HepG2 (cell line): ENCODE results near the gene MOAP1. TPM values are rescaled to one million over a fixed set of nuclear protein-coding genes. Genes with fewer than 3 reads are reported as not detected.

Experiments
- ATAC-seq: fragments of 200-7000 bp; cut with Tn5 transposase; 3 replicates; pipeline ENCODE4 v1.9.1; 2020; ENCODE audit warnings: mild to moderate bottlenecking, moderate library complexity
- BruUV-seq: library from RNA; stranded (reverse); fragments of 400-500 nt; replicated peaks from 2 replicates; lab custom pipeline; 2021; lab: Mats Ljungman, UMichigan
- CTCF ChIA-PET: fragments of 300-600 bp; formaldehyde crosslinking; extraction: SDS; loops from one replicate; lab custom pipeline; 2021; ENCODE audit warnings: low total read pairs, inconsistent platforms, low intra/inter-chr PET ratio; lab: Yijun Ruan, JAX
- POLR2A ChIA-PET: fragments of 350-600 bp; sonication (Branson Sonifier 250); formaldehyde crosslinking; loops from one replicate; lab custom pipeline; 2020; ENCODE audit warnings: antibody characterized with exemption, inconsistent platforms; lab: Yijun Ruan, JAX
- DNase-seq: peaks from one replicate; pipeline ENCODE4 v3.0.0-alpha.2; 2015; ENCODE audit warnings: low spot score
- FAIRE-seq: peaks from 3 replicates; lab custom pipeline; 2011; peaks lifted over from hg19 to GRCh38; lab: Jason Lieb, UNC
- H2AFZ ChIP-seq: one replicate; pipeline ENCODE4 v1.6.1; 2011; ENCODE audit warnings: low read length, inconsistent platforms
- H3K27ac ChIP-seq: fragments of 300-600 bp; 3 replicates; pipeline ENCODE4 v1.8.0; 2011; ENCODE audit warnings: mixed run types, mild to moderate bottlenecking, mixed read lengths, low read length, inconsistent platforms; ENCODE audit not compliant: insufficient read depth; ENCODE audit errors: extremely low read length
- H3K27me3 ChIP-seq, 2 experiments: fragments of 200-600 bp in 1 of 2; 2 replicates in 1 of 2; 3 replicates in 1 of 2; pipeline versions ENCODE4 v1.6.0 to v1.8.0; 2011; ENCODE audit warnings: low read length in 2 of 2, mild to moderate bottlenecking in 2 of 2, moderate library complexity in 2 of 2, inconsistent platforms in 1 of 2; ENCODE audit not compliant: insufficient read depth in 2 of 2, control insufficient read depth in 1 of 2
- H3K36me3 ChIP-seq, 2 experiments: fragments of 200-600 bp in 1 of 2; replicated peaks in 1 of 2; 2 replicates in 1 of 2; 3 replicates in 1 of 2; pipeline versions ENCODE4 v1.5.1 to v1.8.0; 2011; ENCODE audit warnings: low read length in 2 of 2, inconsistent platforms in 1 of 2; ENCODE audit not compliant: insufficient read depth in 2 of 2, control insufficient read depth in 1 of 2
- H3K4me1 ChIP-seq: 2 replicates; pipeline ENCODE4 v1.5.1; 2012; ENCODE audit warnings: low read length, inconsistent platforms; ENCODE audit not compliant: insufficient read depth
- H3K4me2 ChIP-seq: 2 replicates; pipeline ENCODE4 v1.6.0; 2011; ENCODE audit warnings: low read depth, low read length, inconsistent platforms
- H3K4me3 ChIP-seq, 3 experiments: fragments of 200-600 bp in 1 of 3; sonication (generic), shearing (Covaris generic) in 1 of 3; replicated peaks in 1 of 3; 2 replicates each; pipeline ENCODE4 v1.5.1; 2011 to 2016; ENCODE audit warnings: low read length in 3 of 3, inconsistent platforms in 2 of 3, low read depth in 2 of 3, mild to moderate bottlenecking in 2 of 3, control low read depth in 1 of 3, mixed read lengths in 1 of 3; ENCODE audit not compliant: insufficient read depth in 1 of 3
- H3K79me2 ChIP-seq: one replicate; pipeline ENCODE4 v1.6.1; 2011; ENCODE audit warnings: low read length, inconsistent platforms; ENCODE audit not compliant: insufficient read depth
- H3K9ac ChIP-seq: 2 replicates; pipeline ENCODE4 v1.6.0; 2011; ENCODE audit warnings: mild to moderate bottlenecking, low read depth, low read length, inconsistent platforms; ENCODE audit not compliant: insufficient read depth
- H3K9me3 ChIP-seq: 2 replicates; pipeline ENCODE4 v1.5.1; 2012; ENCODE audit warnings: mild to moderate bottlenecking, low read length
- H4K20me1 ChIP-seq: 2 replicates; pipeline ENCODE4 v1.6.0; 2011; ENCODE audit warnings: inconsistent platforms, mild to moderate bottlenecking, low read length, moderate library complexity; ENCODE audit not compliant: insufficient read depth
- BCL6 ChIP-seq: IDR thresholded peaks from 2 replicates; pipeline ENCODE4 v1.6.1; 2016; ENCODE audit warnings: missing genetic modification reagents, missing compliant biosample characterization
- CEBPG ChIP-seq: IDR thresholded peaks from 2 replicates; pipeline ENCODE4 v1.6.1; 2016
- IKZF5 ChIP-seq: IDR thresholded peaks from 2 replicates; pipeline ENCODE4 v1.6.1; 2018; ENCODE audit warnings: missing genetic modification reagents, mild to moderate bottlenecking, missing compliant biosample characterization
- RARA ChIP-seq: IDR thresholded peaks from 2 replicates; pipeline ENCODE4 v1.6.1; 2016; ENCODE audit warnings: missing genetic modification reagents, missing compliant biosample characterization
- RXRA ChIP-seq: sonication (generic); formaldehyde crosslinking; IDR thresholded peaks from 2 replicates; pipeline ENCODE4 v1.5.1; 2020; ENCODE audit warnings: missing genetic modification reagents
- SAP130 ChIP-seq: IDR thresholded peaks from 2 replicates; pipeline ENCODE4 v1.6.1; 2016; ENCODE audit warnings: low read depth
- SKI ChIP-seq: fragments of 450-650 bp; IDR thresholded peaks from one replicate; pipeline ENCODE4 v1.6.1; 2018; ENCODE audit warnings: mild to moderate bottlenecking; ENCODE audit not compliant: partially characterized antibody
- SMYD3 ChIP-seq: sonication (generic); formaldehyde crosslinking; IDR thresholded peaks from 2 replicates; pipeline ENCODE4 v1.8.1; 2023; ENCODE audit warnings: mild to moderate bottlenecking, missing genetic modification reagents
- SOX6 ChIP-seq, 2 experiments: fragments of 450-650 bp in 1 of 2; sonication (generic) in 1 of 2; formaldehyde crosslinking in 1 of 2; IDR thresholded peaks; 2 replicates each; pipeline versions ENCODE4 v1.4.0 to v1.6.1; 2017 to 2020; ENCODE audit warnings: antibody characterized with exemption in 1 of 2, mild to moderate bottlenecking in 1 of 2, missing genetic modification reagents in 1 of 2
- ZGPAT ChIP-seq: IDR thresholded peaks from 2 replicates; pipeline ENCODE4 v1.6.1; 2016; ENCODE audit warnings: mild to moderate bottlenecking
- ZMYM4 ChIP-seq: sonication (generic); formaldehyde crosslinking; IDR thresholded peaks from 2 replicates; pipeline ENCODE4 v1.8.1; 2023; ENCODE audit warnings: mild to moderate bottlenecking, missing genetic modification reagents
- ZNF3 ChIP-seq: IDR thresholded peaks from 2 replicates; pipeline ENCODE4 v1.7.0; 2017; ENCODE audit warnings: inconsistent platforms
- ZNF678 ChIP-seq: sonication (generic); formaldehyde crosslinking; IDR thresholded peaks from 2 replicates; pipeline ENCODE4 v1.4.0; 2020; ENCODE audit warnings: mild to moderate bottlenecking, missing genetic modification reagents
- ZNF737 ChIP-seq: sonication (generic); formaldehyde crosslinking; IDR thresholded peaks from 2 replicates; pipeline ENCODE4 v1.5.0; 2020; ENCODE audit warnings: missing genetic modification reagents, mild to moderate bottlenecking, borderline replicate concordance
- ZNF792 ChIP-seq: IDR thresholded peaks from 2 replicates; pipeline ENCODE4 v1.6.1; 2016
- WGBS: methylation state at CpG from one replicate; pipeline ENCODE4 v1.1.6; 2017; ENCODE audit warnings: low lambda C conversion rate; 5-methylcytosine and 5-hydroxymethylcytosine counted together
- in situ Hi-C: cut with HindIII; loops from 2 replicates; pipeline ENCODE4 v1.10.0; 2017; ENCODE audit warnings: low pct_unique_long_range_greater_than_20kb; ENCODE audit not compliant: extremely low pct_ligation_motif_present
- intact Hi-C: fragments of 100-400 bp; cut with micrococcal nuclease; formaldehyde crosslinking; loops from one replicate; pipeline ENCODE4 v1.10.0; 2022; ENCODE audit not compliant: unreplicated experiment
- polyA plus RNA-seq, 8 experiments: library from polyadenylated mRNA; depleted of rRNA in 3 of 8; stranded (reverse) in 7 of 8; unstranded in 1 of 8; fragments of >200 nt; fragmentation: Illumina TruSeq in 4 of 8; extraction: Trizol in 4 of 8; gene quantifications; 2 replicates each; pipeline versions ENCODE4 v1.2.1 to v1.2.3, GENCODE V29; 2011 to 2016; ENCODE audit warnings: low read depth in 4 of 8, missing spikeins in 1 of 8, mixed read lengths in 1 of 8; ENCODE audit not compliant: insufficient read depth in 1 of 8
- total RNA-seq, 5 experiments: library from RNA; depleted of rRNA; stranded (reverse); fragments of >200 nt; fragmentation: Illumina TruSeq; extraction: Trizol; gene quantifications; 2 replicates each; pipeline ENCODE4 v1.2.3, GENCODE V29; 2016; ENCODE audit warnings: low read depth in 1 of 5
- TF ChIP-seq, protein P1 (sequence below): sonication (generic); formaldehyde crosslinking; conservative IDR thresholded peaks from 2 replicates; pipeline ENCODE4 v1.4.0; 2020; ENCODE audit warnings: mild to moderate bottlenecking, missing genetic modification reagents, moderate library complexity
- TF ChIP-seq, protein P2 (sequence below): sonication (generic); formaldehyde crosslinking; IDR thresholded peaks from 2 replicates; pipeline ENCODE4 v1.8.1; 2023; ENCODE audit warnings: missing genetic modification reagents, inconsistent platforms, borderline replicate concordance

The MOAP1 gene
- total and polyA plus RNA-seq, 2 of the 13 experiments (the other 11 are each of a cell fraction or from before 2014, with no cell fraction given): 14.6 to 47.0 TPM

- no peaks in the 10 kb centered on the region for H3K36me3 ChIP-seq
- no peak overlapping the region for H3K9ac ChIP-seq
- BruUV-seq: no TSS peak
- peak; percentile 40 for DNase-seq
- in situ Hi-C loops (no loop called here), intact Hi-C loops (no loop called here)
- peak; percentile 58 for ATAC-seq
- no peaks in the 10 kb centered on the region for H4K20me1 ChIP-seq
- WGBS: 10% methylated on average over 12 of the region's 13 CpGs
- no peak overlapping the region for H3K27ac ChIP-seq
- no peaks in the 10 kb centered on the region for H3K79me2 ChIP-seq
- H3K9me3 ChIP-seq: no peaks in the 10 kb centered on the region
- ChIA-PET POLR2A (no interaction called here), CTCF (no interaction called here)
- H3K4me3 ChIP-seq: peak overlapping the region in 1 of 3 experiments; percentile 11; a peak in 2 of 6 replicates
- peaks cover 67% of the 10 kb centered on the region for H3K4me1 ChIP-seq
- FAIRE-seq: no peak
- H2AFZ ChIP-seq: no peak overlapping the region
- H3K4me2 ChIP-seq: peak overlapping the region; percentile 53
- no peaks in the 10 kb centered on the region; a peak in 1 of 5 replicates for H3K27me3 ChIP-seq
- TF ChIP-seq ZGPAT (CRISPR knock-in tag) (peak; percentile 39; the same call in 1 of the 2 replicates), ZNF678 (CRISPR knock-in tag) (no peak), ZNF3 (no peak), RARA (peak; percentile 79), SAP130 (CRISPR knock-in tag) (peak; percentile 57), ZNF737 (CRISPR knock-in tag) (no peak), SKI (peak; percentile 32), ZNF792 (CRISPR knock-in tag) (peak; percentile 34; the same call in 1 of the 2 replicates), ZMYM4 (CRISPR knock-in tag) (0 out of 2 replicates have a peak, but pooled peaks have one; percentile 33), BCL6 (CRISPR knock-in tag) (peak; percentile 66), SOX6 (IDR thresholded peaks at IDR 0.05) (no peak), SOX6 (CRISPR knock-in tag; IDR thresholded peaks at IDR 0.05) (peak; percentile 46; the same call in 1 of the 2 replicates), RXRA (CRISPR knock-in tag) (peak; percentile 41; the same call in 1 of the 2 replicates), CEBPG (CRISPR knock-in tag) (0 out of 2 replicates have a peak, but pooled peaks have one; percentile 53), IKZF5 (CRISPR knock-in tag) (no peak), SMYD3 (0 out of 2 replicates have a peak, but pooled peaks have one; percentile 51)
- TF ChIP-seq, protein P1, sequence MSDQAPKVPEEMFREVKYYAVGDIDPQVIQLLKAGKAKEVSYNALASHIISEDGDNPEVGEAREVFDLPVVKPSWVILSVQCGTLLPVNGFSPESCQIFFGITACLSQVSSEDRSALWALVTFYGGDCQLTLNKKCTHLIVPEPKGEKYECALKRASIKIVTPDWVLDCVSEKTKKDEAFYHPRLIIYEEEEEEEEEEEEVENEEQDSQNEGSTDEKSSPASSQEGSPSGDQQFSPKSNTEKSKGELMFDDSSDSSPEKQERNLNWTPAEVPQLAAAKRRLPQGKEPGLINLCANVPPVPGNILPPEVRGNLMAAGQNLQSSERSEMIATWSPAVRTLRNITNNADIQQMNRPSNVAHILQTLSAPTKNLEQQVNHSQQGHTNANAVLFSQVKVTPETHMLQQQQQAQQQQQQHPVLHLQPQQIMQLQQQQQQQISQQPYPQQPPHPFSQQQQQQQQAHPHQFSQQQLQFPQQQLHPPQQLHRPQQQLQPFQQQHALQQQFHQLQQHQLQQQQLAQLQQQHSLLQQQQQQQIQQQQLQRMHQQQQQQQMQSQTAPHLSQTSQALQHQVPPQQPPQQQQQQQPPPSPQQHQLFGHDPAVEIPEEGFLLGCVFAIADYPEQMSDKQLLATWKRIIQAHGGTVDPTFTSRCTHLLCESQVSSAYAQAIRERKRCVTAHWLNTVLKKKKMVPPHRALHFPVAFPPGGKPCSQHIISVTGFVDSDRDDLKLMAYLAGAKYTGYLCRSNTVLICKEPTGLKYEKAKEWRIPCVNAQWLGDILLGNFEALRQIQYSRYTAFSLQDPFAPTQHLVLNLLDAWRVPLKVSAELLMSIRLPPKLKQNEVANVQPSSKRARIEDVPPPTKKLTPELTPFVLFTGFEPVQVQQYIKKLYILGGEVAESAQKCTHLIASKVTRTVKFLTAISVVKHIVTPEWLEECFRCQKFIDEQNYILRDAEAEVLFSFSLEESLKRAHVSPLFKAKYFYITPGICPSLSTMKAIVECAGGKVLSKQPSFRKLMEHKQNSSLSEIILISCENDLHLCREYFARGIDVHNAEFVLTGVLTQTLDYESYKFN: peak; percentile 65
- TF ChIP-seq, protein P2, sequence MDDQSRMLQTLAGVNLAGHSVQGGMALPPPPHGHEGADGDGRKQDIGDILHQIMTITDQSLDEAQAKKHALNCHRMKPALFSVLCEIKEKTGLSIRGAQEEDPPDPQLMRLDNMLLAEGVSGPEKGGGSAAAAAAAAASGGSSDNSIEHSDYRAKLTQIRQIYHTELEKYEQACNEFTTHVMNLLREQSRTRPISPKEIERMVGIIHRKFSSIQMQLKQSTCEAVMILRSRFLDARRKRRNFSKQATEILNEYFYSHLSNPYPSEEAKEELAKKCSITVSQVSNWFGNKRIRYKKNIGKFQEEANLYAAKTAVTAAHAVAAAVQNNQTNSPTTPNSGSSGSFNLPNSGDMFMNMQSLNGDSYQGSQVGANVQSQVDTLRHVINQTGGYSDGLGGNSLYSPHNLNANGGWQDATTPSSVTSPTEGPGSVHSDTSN (CRISPR knock-in tag): no peak
These were observed 41.6 kb downstream of the MOAP1 start for GRCh38 chr14:93142854-93143652.
